GM19099 (cell line): ENCODE results near the gene DHX29.

Experiments
- POLR2A ChIP-seq: IDR thresholded peaks from 3 replicates; pipeline ENCODE4 v1.6.1; 2011; ENCODE audit warnings: low read depth; ENCODE audit not compliant: insufficient read length; ENCODE audit errors: extremely low read depth

The DHX29 gene

GRCh38 chr5:55231029-55231918 lies 76.2 kb downstream of the DHX29 start:
- TF ChIP-seq POLR2A = no peak

- no peak for TF ChIP-seq POLR2A
These were observed 77.3 kb downstream of the DHX29 start for GRCh38 chr5:55230086-55230629.

- no peak for TF ChIP-seq POLR2A
These were observed 79.6 kb downstream of the DHX29 start for GRCh38 chr5:55227664-55228430.

GRCh38 chr5:55226934-55227663 lies 80.4 kb downstream of the DHX29 start, which contains the start of gene MCIDAS:
TSS of gene MCIDAS (minus strand) at chr5:55227315. CDS start at chr5:55227138, 177 bp downstream.
- TF ChIP-seq POLR2A = no peak

GRCh38 chr5:55226027-55226933 lies 81.2 kb downstream of the DHX29 start:
- no peak for TF ChIP-seq POLR2A

- no peak for TF ChIP-seq POLR2A
These were observed 82.1 kb downstream of the DHX29 start for GRCh38 chr5:55225346-55225745.

GRCh38 chr5:55223812-55224240 lies 83.7 kb downstream of the DHX29 start:
- no peak for TF ChIP-seq POLR2A

GRCh38 chr5:55222985-55223811 lies 84.3 kb downstream of the DHX29 start:
- no peak for TF ChIP-seq POLR2A

- TF ChIP-seq POLR2A = no peak
These were observed 85.2 kb downstream of the DHX29 start for GRCh38 chr5:55222092-55222984.

GRCh38 chr5:55220433-55221185 lies 86.9 kb downstream of the DHX29 start:
- no peak for TF ChIP-seq POLR2A

GRCh38 chr5:55219770-55220169 lies 87.7 kb downstream of the DHX29 start:
- TF ChIP-seq POLR2A = no peak
